Endothelial cell of hepatic sinusoid (primary cell): ENCODE data around the gene DBP.

Experiments used
- in situ Hi-C: cut with HindIII; loops from 2 replicates; pipeline ENCODE4 v1.10.0; 2017; ENCODE audit warnings: low sequenced_read_pairs

Gene DBP

GRCh38 chr19:48596237-48596636 lies 40.9 kb downstream of the DBP start:
- in situ Hi-C loops: no loop called here

- in situ Hi-C loops: no loop called here
Measured at GRCh38 chr19:48595833-48596232, 41.3 kb downstream of the DBP start.

GRCh38 chr19:48595171-48595570 lies 42.0 kb downstream of the DBP start:
- in situ Hi-C loops: no loop called here

DNA sequence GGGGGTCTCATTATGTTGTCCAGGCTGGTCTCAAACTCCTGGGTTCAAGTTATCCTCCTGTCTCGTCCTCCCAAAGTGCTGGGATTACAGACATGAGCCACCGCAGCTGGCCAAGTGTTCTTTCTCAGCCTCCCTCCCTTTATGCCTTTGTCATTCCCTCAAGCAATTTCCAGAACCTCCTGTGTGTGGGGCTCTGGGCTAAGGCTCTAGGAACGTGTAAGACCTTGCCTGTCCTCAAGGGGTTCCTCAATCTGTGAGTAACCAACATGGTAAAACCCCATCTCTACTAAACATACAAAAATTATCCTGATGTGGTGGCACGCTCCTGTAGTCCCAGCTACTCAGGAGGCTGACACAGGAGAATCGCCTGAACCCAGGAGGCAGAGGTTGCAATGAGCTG lies 46.2 kb downstream of the DBP start:
- in situ Hi-C loops: no loop called here

DNA sequence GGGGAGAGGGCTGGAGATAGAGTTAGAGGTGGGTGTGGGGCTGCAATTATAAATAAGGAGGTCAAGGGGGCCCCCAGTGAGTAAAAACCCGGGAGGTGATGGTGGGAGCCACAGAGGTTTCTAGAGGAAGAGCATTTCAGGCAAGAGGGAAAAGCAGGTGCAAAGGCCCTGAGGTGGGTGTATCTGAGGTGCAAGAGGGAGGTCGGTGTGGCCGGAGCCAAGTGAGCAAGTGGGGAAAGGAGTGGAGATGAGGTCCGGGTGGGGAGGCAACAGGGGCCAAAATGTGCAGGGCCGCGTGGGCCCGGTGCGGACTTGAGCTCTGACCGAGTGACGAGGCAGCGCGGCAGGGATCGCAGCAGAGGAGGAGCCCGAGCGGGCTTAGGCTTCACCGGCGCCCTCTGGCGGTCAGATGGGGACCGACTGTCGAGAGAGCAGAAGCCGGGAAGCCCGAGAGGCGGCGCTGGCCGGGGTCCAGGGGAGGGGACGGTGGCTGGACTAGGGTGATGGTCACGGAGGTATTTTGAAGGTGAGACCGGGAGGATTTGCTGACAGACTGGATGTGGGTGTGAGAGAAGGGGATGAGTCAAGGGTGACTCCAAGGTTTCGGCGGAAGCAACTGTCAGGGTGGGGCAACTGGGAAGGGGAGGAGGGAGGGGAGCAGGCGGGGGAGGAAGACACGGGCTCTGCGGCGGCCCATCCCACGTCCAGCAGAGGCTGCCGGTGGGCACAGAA lies 48.3 kb downstream of the DBP start:
- in situ Hi-C loops: no loop called here

- in situ Hi-C loops: no loop called here
Measured at GRCh38 chr19:48587387-48587786, 49.8 kb downstream of the DBP start.

- in situ Hi-C loops: no loop called here
Measured at GRCh38 chr19:48582168-48582567, 55.0 kb downstream of the DBP start.
